ENCODE measurements around the gene MUC13. TPM values are rescaled to one million over a fixed set of nuclear protein-coding genes. Genes with fewer than 3 reads are reported as not detected.

Gene MUC13
- total RNA-seq, 1 experiment from 2014 or later, result not detected

DNA sequence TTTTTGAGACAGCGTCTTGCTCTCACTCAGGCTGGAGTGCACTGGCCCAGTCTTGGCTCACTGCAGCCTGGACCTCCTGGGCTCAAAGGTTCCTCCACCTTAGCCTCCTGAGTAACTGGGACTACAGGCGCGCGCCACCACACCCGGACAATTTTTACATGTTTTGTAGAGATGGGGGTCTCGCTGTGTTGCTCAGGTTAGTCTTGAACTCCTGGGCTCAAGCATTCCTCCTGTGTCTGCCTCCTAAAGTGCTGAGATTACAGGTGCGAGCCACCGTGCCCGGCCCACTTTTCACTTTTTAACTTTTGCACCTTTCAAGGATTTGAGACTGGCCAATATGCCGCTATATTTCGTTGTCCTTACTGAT is 46.6 kb downstream of the MUC13 start:
- peak overlapping the region; percentile 62; the same call in 1 of the 2 replicates for H3K4me3 ChIP-seq

DNA sequence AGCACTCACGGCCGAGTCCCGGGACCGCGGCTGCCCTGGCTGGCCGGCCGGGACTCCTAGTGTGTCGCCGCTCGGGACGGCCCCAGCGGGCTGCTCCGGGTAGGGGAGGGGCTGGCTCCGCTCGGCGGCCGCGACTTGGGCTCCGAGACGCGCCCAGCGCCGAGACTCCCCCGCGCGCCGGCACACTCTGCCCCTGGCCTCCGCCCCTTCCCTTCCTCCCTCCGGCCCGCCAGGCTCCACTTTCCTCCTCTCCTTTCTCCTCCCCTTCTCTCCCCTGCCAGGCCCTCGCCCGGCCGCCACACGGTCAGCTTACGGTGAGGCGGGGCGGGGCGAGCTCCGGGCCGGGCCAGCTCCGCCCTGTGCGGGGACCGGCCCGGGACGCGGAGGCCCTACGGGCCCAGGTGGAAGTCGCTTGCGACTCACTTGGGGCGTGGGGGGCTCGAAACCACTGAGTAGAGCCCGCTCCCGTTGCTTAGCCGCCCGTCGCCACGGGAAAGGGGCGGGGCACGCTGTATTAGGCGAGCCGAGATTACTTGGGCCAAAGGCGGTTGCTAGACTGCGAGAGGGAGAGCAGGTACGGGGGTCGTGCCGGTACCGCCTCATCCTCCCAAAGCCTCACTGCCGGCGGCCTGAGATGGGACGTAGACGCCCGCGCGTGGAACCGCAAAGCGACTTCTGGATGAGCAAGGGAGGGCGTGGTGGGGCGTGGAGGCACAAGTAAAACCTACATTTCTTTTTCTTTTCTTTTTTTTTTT is 47.2 kb downstream of the MUC13 start, which contains the start of gene ITGB5:
Gene ITGB5, minus strand, starts transcription at position 189 of the 755 bp plus-strand sequence. CDS start 365 bp downstream, outside the sequence.
- peak; percentile 89 for DNase-seq
- peak within 1 kb of the TSS; percentile 62 for H3K4me3 ChIP-seq
- no peaks in the 10 kb centered on the region for H3K9me3 ChIP-seq
- H3K27me3 ChIP-seq, result no peaks in the 10 kb centered on the region
- no peaks in the 10 kb centered on the region for H3K36me3 ChIP-seq

More for the DNA sequence above, 46.6 kb downstream of the MUC13 start:
- Histone ChIP-seq H3K27me3 (no peaks in the 10 kb centered on the region), H3K9me3 (no peaks in the 10 kb centered on the region), H3K36me3 (no peaks in the 10 kb centered on the region)
- no peak for DNase-seq

DNA sequence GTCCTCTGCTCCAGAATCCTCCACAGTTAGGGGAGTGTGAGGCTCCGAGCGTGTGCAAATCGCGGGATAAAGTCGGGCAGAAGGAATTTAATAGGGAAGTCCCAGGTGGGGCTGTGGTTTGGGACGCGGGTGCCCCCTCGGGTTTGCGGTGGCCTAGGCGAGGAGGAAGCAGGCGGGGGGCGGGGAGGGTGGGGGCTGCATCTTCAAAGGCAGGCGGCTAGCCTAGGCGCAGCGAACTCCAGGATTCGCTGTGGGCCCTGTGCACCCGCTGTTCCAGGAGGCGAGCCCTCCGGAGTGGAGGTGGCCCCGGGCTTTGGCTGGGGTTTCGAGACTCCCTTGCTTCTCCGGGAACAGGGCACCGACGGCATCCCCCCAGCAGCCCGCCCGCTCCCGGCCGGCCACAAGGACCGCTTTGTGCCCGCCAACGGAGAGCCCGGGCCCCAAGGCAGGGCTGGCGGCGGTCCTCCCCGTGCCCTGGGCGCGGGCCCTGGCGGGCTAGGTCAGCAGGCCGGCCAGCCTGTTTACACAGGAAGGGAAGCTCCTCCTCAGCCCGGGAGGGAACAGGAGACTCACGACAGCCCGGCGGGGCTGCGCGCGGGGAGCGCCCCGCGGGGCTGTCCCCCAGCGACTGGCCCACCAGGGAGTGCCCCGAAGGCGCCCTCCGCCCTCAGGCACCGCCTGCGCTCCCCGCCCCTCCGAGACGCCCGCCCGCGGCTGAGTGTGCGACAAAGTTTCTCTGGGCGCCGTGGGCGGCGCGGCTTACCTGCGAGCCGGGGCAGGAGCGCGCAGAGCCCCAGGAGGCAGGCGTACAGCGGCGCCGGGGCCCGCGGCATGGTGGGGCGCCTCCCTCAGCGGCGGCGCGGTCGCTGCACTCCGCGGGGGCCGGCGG is 48.1 kb downstream of the MUC13 start:
- Histone ChIP-seq H3K4me3 (peak overlapping the region; percentile 62), H3K27me3 (no peaks in the 10 kb centered on the region), H3K36me3 (no peaks in the 10 kb centered on the region), H3K9me3 (no peaks in the 10 kb centered on the region)
- DNase-seq, result peak; percentile 58

DNA sequence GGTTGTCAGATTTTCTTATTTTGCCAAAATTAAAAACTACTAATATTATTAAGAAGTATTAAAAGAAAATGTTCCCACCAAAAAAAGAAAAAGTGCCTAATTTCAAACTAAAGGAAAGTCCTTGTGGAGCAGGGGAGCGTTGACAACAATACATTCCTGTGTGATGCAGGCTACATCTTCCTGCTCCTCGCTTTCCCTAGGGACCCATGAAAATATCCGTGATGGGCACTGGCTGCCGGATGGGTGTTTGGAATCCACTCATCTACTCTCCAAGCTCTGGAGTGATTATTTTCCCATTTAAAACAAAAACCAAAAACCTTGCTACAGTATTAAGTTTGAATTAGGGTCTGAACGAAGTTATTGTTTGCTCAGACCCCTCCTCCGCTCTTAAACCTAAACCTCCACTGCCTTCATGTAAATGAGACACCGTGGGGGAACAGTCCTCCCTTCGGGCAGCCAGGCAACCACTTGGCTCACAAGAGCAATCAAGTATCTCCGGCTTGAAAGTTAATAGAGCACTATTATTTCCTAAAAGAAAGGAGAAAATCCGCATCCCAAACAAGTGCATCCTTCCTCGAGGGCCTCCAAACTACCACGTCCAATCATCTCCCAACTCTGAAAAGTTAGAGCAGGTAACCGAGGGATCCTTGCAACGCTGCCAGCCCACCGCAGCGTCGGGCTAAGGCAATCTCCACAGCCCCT is 48.9 kb downstream of the MUC13 start:
- no peaks in the 10 kb centered on the region for H3K9me3 ChIP-seq
- no peaks in the 10 kb centered on the region for H3K27me3 ChIP-seq
- H3K4me3 ChIP-seq, result peak overlapping the region; percentile 62
- DNase-seq, result no peak
- no peaks in the 10 kb centered on the region for H3K36me3 ChIP-seq

DNA sequence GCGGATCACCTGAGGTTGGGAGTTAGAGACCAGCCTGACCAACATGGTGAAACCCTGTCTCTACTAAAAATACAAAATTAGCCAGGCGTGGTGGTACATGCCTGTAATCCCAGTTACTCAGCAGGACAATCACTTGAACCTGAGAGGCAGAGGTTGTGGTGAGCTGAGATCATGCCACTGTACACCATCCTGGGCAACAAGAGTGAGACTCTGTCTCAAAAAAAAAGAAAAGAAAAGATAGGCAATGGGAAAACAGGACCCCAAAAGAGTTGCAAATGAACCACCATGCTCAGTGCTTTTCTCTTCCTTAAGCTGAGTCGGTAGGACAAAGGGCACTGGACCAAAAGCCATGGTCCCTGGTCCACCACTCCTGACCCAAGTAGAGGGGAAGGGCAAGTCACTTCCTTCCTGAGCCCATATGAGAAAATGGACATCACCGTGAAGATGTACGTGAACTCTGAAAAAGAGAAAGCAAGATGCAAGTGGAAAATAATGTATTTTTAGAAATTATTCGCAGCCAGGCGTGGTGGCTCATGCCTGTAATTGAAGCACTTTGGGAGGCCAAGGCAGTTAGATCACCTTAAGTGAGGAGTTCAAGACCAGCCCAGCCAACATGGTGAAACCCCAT is 50.0 kb downstream of the MUC13 start:
- Histone ChIP-seq H3K27me3 (no peaks in the 10 kb centered on the region), H3K4me3 (no peak overlapping the region), H3K9me3 (no peaks in the 10 kb centered on the region), H3K36me3 (no peaks in the 10 kb centered on the region)
- DNase-seq, result no peak

DNA sequence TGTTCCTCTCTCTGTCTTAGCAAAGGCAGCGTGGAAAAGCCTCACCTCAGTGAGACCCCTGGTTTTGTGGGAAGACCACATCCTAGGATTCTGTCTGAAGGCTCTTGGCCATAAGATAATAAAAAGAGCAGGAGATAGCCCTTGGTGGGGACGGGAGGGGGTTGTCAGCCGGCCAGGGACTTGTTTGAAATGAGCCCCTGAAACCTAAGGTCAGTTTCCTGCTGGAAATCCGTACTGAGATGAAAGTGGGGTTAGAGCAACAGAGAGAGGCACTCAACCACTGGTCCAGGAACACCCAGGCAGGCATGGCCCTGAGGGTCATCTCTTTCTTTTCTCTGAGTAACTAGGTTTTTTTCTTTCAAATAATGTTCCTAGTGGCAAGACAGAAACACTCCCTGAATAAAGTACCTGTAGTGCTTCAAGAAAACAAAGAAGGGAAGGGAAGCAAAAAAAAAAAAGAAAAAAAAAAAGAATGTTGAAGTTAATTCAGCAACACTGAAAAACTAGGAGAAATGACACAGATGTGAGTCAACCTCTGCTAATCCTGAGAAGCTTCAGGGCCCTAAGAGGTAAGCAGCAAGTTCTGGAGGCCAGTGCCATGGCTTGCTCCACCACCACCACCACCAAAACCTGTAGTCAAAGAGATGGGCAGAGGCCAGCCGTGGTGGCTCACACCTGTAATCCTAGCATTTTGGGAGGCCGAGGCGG is 50.6 kb downstream of the MUC13 start:
- no peaks in the 10 kb centered on the region for H3K9me3 ChIP-seq
- peak; percentile 55 for DNase-seq
- no peak overlapping the region for H3K4me3 ChIP-seq
- H3K27me3 ChIP-seq, result no peaks in the 10 kb centered on the region
- H3K36me3 ChIP-seq, result no peaks in the 10 kb centered on the region

DNA sequence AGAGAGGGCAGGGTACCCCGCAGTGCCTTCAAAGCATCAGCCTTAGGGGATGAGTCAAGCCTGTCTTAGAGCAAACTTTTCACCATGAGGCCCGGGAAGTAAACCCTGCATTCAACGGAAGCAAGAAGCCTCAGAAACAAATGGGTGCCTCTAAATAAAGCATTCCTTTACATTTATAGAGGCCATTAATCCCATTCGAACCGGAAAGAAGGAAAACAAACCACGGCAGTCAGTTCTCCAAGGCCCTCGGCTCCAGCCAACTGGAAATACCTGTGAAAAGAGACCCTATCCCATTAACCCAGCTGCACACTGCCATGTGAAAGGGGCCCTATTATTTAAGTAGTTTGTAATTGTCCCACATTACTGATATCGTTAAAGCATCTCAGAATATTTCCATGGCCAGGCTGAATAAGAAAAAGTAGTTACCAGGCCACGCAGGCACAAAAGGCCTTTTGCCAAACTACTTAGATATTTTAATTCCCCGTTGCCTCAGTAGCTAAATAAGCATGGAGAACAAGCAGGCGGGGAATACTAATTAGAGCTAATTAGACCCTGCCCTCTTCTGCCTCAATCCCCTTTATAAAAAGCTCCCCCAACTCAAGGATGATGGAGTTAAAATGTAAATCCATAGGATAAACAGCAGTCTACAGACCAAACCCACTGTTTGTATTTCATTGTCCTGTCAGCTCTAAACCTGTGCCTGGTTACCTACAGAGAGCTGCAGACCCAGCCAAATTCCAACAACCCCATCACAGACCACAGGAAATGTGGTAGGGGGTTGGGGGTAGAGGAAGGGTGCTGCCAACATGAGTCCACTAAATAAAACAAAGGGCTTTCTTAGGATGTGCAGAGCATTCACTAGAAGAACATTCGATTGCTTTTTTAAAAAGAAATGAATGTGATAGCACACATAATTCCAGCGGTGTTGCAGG is 51.5 kb downstream of the MUC13 start:
- no peak for DNase-seq
- Histone ChIP-seq H3K9me3 (no peaks in the 10 kb centered on the region), H3K36me3 (no peaks in the 10 kb centered on the region), H3K27me3 (no peaks in the 10 kb centered on the region), H3K4me3 (no peak overlapping the region)

DNA sequence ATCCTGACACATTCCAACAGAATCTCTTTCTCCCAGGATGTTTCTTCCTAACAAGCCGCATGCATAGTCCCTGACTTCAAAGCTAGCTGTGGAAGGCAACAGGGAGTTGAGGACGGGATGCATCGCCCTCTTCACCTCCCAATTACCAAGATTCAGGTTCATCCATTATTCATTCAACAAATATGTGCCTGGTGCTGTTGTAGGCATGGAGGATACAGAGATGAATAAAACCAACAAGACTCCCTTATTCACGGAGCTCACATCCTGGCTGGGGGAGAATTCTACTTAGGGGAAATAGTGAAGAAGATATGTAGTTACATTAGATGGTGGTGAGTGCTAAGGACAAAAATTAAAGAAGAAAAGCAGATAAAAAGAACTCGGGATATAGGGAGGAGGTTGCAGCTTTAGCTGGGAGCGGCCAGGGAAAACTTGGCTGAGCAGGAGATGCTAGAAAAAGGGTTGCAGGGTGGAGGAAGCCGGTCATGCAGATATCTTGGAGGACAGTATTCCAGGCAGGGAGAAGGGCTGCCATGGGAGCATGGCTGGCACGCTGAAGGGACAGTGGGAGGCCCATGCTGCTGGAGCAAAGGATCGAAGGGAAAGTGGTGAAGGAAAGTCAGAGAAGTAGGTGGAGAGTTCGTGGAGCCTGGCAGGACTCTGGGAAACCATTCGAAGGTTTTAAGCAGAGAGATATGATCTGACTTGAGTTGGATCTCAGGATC is 52.4 kb downstream of the MUC13 start:
- no peaks in the 10 kb centered on the region for H3K9me3 ChIP-seq
- DNase-seq, result no peak
- H3K4me3 ChIP-seq, result no peak overlapping the region
- H3K27me3 ChIP-seq, result no peaks in the 10 kb centered on the region
- H3K36me3 ChIP-seq, result no peaks in the 10 kb centered on the region

DNA sequence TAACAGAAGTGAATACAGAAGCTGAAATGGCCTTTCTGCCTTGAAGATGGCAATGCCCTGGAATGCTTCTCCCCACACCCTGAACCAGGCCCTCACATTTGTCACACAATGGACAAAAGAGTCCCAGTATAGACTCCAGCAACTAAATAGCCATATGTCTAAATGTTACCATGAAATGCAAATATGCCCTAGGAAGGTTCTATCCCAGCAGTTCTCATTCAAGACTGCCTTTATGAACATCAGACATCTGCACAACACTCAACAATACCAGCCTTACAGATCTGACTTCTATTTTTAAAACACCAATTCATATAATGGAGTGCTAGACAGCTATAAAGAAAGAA is 55.2 kb downstream of the MUC13 start:
- H3K4me3 ChIP-seq, result no peak overlapping the region
- DNase-seq, result no peak
- no peaks in the 10 kb centered on the region for H3K36me3 ChIP-seq
- no peaks in the 10 kb centered on the region for H3K27me3 ChIP-seq
- no peaks in the 10 kb centered on the region for H3K9me3 ChIP-seq

DNA sequence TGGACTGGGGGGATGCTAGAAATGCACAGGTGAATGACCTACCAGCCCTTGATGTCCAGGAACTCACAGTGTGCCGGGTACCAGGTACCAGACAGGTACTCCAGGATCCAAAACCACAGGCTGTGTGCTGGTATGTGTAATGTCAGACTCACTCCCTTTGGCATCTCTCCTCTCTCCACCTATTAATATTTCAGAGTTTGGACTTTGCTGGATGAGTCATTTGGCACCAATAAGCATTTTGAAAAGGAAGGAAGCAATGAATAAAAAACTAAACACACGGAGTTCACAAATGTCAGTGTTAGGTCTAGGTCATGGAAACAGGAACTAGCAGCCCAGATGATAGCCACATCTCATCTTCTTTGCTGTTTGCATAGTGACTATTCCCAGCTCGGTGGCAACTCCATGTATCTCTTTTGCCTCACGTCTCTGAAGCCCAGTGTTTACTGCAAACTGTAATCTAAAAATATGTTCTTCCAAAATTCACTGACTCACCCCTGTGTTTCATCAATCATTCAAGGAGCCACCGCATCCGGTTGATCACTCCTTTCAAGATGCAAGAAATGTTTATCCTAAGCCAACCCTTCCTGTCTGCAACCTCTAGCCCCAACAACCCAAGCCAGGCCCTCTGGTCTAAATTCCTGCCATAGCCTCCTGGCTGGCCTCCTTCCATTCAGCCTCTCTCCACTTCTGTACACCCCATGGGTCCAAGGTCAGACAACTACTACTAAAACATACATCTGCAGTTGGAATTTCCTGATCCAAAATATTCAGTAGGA is 55.8 kb downstream of the MUC13 start:
- H3K4me3 ChIP-seq, result no peak overlapping the region
- peak; percentile 96 for DNase-seq
- H3K36me3 ChIP-seq, result no peaks in the 10 kb centered on the region
- H3K9me3 ChIP-seq, result no peaks in the 10 kb centered on the region
- H3K27me3 ChIP-seq, result no peaks in the 10 kb centered on the region

DNA sequence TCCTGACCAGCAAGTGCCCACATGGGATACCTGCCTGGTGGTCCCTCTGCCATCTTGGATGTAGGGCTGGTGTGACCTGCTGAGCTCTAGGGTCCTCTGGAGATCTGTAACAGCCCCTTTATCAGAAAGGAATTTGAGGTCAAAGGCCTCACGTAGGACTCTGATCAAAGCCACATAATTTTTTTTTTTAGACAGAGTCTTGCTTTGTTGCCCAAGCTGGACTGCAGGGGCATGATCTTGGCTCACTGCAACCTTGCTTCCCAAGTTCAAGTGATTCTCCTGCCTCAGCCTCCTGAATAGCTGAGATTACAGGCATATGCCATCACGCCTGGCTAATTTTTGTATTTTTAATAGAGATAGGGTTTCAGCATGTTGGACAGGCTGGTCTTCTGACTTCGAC is 56.9 kb downstream of the MUC13 start:
- Histone ChIP-seq H3K9me3 (no peaks in the 10 kb centered on the region), H3K4me3 (no peak overlapping the region), H3K27me3 (no peaks in the 10 kb centered on the region), H3K36me3 (no peaks in the 10 kb centered on the region)
- no peak for DNase-seq

DNA sequence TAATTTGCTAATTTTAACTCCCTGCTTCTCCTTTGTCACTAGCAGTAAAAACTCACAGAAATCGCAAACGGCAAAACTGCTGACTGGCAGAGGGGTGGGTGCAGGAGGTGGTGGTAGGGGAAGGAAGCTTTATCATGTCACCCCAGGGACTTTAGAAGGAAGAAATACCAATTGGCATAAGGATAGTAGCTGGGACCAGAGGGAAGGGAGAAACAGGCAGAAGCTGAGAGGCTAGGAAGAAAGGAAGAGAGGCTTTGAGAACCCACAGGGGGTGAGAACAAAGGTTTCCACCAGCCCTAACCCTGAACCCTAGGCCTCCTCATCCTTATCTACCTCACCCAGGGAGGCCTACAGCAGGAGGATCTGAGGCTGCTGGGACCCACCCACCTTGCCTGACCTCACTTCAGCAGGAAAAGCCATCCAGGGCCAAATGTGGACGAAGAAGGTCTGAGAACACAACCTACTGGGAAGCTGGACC is 58.1 kb downstream of the MUC13 start:
- no peak for DNase-seq
- Histone ChIP-seq H3K27me3 (no peaks in the 10 kb centered on the region), H3K9me3 (no peaks in the 10 kb centered on the region), H3K4me3 (no peak overlapping the region), H3K36me3 (no peaks in the 10 kb centered on the region; the same call in 1 of the 2 replicates)

DNA sequence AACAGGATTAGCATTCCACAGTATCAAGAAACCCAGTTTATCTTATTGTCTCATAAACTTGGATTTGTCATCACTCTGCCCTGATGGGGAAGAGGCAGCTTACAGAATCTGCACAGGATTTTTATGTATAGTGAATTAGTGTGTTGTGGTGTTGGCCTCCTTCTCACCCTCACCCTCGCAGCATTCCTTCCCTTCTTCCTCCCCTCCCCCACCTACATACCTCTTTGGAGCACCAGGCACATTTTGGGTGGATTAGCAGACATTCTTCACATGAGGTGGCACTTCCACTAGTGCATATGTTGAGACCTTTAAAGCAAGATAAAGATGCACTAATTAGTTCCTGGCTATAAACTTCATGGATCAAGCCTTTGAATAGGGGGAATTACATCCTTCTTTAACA is 61.3 kb downstream of the MUC13 start:
- H3K9me3 ChIP-seq, result no peaks in the 10 kb centered on the region
- no peaks in the 10 kb centered on the region for H3K27me3 ChIP-seq
- no peak for DNase-seq
- no peak overlapping the region for H3K4me3 ChIP-seq
- no peaks in the 10 kb centered on the region; the same call in 1 of the 2 replicates for H3K36me3 ChIP-seq

DNA sequence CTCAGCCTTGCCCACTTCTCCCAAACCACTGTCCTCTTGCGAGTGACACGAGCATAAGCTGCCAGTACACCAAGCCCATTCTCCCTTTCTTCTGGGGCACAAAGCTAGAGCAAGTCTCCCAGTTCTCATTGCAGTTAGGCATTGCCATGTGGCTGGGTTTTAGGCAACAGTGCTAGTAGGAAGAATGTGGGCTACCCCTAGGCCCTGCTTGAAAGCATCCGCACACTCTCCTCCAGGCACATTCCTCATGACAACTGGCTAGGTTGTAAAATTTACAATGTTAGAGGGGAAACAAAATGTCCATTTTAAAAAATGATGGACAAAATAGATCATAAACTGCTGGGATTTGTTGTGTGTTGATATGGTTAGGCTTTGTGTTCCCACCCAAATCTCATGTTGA is 67.0 kb downstream of the MUC13 start:
- no peak for DNase-seq
- H3K27me3 ChIP-seq, result no peaks in the 10 kb centered on the region
- H3K36me3 ChIP-seq, result no peaks in the 10 kb centered on the region; the same call in 1 of the 2 replicates
- no peaks in the 10 kb centered on the region for H3K9me3 ChIP-seq
- no peak overlapping the region for H3K4me3 ChIP-seq

Measured in MG63 (cell line).